WERI-Rb-1 (cell line): ENCODE data around the gene MAML3.

Source experiments
- DNase-seq: peaks from one replicate; pipeline ENCODE4 v3.0.0-alpha.2; 2020
- H3K27ac ChIP-seq: fragments of 250-450 bp; sonication (Bioruptor Pico); 2 replicates; pipeline ENCODE4 v1.5.1; 2020; ENCODE audit warnings: mild to moderate bottlenecking, moderate library complexity
- H3K27me3 ChIP-seq: fragments of 250-450 bp; sonication (Bioruptor Pico); 2 replicates; pipeline ENCODE4 v1.5.1; 2021; ENCODE audit warnings: mild to moderate bottlenecking, low read depth, moderate library complexity; ENCODE audit not compliant: insufficient read depth, severe bottlenecking
- H3K36me3 ChIP-seq: fragments of 250-450 bp; sonication (Bioruptor Pico); 2 replicates; pipeline ENCODE4 v1.5.1; 2020; ENCODE audit warnings: mild to moderate bottlenecking, moderate library complexity
- H3K4me3 ChIP-seq: 2 replicates; pipeline ENCODE4 v1.5.1; 2011; ENCODE audit warnings: low read depth, mild to moderate bottlenecking, control low read depth, low read length
- H3K9me3 ChIP-seq: fragments of 250-450 bp; sonication (Bioruptor Pico); 2 replicates; pipeline ENCODE4 v1.5.1; 2021; ENCODE audit warnings: mild to moderate bottlenecking, moderate library complexity; ENCODE audit not compliant: severe bottlenecking
- TF ChIP-seq, protein P1 (sequence below): IDR thresholded peaks from 2 replicates; pipeline ENCODE4 v1.5.1; 2011; ENCODE audit warnings: low read depth, mild to moderate bottlenecking, control low read depth, inconsistent platforms, low read length

Gene MAML3

DNA sequence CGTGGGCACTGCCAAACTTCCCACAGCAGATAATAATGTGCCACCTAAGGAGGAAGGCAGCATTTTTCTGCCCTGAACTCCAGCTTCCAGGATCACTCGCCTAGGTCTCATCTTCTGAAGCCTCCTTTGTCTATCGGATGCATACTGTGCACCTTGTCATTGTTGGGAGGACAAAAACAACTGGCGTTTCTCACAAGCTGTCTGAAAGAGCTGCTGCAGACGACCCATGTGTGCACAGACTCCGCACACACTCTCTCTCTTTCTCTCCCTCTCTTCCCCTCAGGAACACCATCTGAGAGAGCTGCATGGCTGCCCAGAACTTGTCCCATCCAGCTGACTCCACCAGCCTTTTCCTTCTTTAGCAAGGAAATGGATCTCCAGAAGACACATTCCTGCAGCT is 83.0 kb downstream of the MAML3 start:
- Histone ChIP-seq H3K36me3 (no peaks in the 10 kb centered on the region), H3K9me3 (no peaks in the 10 kb centered on the region), H3K27me3 (no peaks in the 10 kb centered on the region), H3K27ac (peak overlapping the region; percentile 53), H3K4me3 (no peak overlapping the region)
- TF ChIP-seq, protein P1, sequence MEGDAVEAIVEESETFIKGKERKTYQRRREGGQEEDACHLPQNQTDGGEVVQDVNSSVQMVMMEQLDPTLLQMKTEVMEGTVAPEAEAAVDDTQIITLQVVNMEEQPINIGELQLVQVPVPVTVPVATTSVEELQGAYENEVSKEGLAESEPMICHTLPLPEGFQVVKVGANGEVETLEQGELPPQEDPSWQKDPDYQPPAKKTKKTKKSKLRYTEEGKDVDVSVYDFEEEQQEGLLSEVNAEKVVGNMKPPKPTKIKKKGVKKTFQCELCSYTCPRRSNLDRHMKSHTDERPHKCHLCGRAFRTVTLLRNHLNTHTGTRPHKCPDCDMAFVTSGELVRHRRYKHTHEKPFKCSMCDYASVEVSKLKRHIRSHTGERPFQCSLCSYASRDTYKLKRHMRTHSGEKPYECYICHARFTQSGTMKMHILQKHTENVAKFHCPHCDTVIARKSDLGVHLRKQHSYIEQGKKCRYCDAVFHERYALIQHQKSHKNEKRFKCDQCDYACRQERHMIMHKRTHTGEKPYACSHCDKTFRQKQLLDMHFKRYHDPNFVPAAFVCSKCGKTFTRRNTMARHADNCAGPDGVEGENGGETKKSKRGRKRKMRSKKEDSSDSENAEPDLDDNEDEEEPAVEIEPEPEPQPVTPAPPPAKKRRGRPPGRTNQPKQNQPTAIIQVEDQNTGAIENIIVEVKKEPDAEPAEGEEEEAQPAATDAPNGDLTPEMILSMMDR, result no peak
- DNase-seq, result no peak

DNA sequence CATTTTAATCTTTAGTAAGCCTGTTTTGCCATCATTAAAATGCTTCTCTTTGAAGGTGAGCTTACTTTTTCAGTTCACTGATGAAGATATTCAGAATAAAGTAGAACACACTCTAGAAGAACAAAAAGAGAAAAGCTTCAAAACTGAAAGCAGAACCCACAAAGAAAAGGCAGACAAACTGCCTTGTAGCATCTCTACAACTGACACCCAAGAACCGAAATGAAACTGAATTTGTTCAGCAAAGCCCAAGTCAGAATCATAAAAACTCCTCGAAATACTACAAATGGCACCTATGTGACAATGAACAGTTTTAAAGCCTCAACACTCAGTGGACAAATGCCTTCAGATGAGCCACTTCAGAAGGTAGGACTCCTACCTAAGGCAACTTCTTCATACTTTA is 83.6 kb downstream of the MAML3 start:
- H3K27me3 ChIP-seq, result no peaks in the 10 kb centered on the region
- TF ChIP-seq, protein P1, result no peak
- DNase-seq, result no peak
- no peak overlapping the region for H3K27ac ChIP-seq
- no peaks in the 10 kb centered on the region for H3K36me3 ChIP-seq
- H3K4me3 ChIP-seq, result no peak overlapping the region
- H3K9me3 ChIP-seq, result no peaks in the 10 kb centered on the region

DNA sequence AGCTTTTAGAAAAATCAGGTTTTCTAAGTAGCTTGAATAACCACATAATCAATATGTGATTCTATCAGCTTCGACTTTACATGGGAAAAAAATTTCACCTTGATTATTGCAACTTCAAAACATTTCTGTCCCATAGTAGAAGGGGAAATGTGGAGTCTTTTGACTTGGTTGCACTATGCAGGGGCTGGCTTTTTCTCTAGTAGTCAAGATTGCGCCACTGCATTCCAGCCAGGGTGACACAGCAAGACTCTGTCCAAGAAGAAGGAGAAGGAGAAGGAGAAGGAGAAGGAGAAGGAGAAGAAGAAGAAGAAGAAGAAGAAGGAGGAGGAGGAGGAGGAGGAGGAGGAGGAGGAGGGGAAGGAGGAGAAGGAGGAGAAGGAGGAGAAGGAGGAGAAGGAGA is 84.9 kb downstream of the MAML3 start:
- H3K4me3 ChIP-seq, result no peak overlapping the region
- H3K36me3 ChIP-seq, result no peaks in the 10 kb centered on the region
- H3K9me3 ChIP-seq, result no peaks in the 10 kb centered on the region
- TF ChIP-seq, protein P1, result no peak
- no peaks in the 10 kb centered on the region for H3K27me3 ChIP-seq
- no peak for DNase-seq
- H3K27ac ChIP-seq, result no peak overlapping the region

DNA sequence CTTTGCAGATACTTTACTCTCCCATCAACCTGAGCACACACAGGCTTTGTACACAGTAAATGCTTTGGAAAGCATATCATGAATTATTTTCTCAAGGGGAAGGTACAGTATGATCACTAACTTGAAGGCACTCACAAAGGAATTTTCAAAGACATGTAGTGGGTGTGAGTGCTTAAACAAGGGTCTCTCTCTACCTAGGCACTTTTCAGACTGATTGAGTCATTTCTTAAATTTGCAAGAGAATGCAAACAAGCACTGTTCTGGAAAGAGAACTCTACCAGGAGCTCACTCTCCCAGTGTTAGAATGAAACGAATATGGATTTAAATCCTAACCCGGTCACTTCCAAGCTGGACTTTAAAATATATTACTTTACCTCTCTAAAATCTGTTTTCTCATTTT is 85.7 kb downstream of the MAML3 start:
- no peaks in the 10 kb centered on the region for H3K9me3 ChIP-seq
- TF ChIP-seq, protein P1, result no peak
- H3K27ac ChIP-seq, result no peak overlapping the region
- H3K4me3 ChIP-seq, result no peak overlapping the region
- H3K27me3 ChIP-seq, result no peaks in the 10 kb centered on the region
- H3K36me3 ChIP-seq, result no peaks in the 10 kb centered on the region
- no peak for DNase-seq

DNA sequence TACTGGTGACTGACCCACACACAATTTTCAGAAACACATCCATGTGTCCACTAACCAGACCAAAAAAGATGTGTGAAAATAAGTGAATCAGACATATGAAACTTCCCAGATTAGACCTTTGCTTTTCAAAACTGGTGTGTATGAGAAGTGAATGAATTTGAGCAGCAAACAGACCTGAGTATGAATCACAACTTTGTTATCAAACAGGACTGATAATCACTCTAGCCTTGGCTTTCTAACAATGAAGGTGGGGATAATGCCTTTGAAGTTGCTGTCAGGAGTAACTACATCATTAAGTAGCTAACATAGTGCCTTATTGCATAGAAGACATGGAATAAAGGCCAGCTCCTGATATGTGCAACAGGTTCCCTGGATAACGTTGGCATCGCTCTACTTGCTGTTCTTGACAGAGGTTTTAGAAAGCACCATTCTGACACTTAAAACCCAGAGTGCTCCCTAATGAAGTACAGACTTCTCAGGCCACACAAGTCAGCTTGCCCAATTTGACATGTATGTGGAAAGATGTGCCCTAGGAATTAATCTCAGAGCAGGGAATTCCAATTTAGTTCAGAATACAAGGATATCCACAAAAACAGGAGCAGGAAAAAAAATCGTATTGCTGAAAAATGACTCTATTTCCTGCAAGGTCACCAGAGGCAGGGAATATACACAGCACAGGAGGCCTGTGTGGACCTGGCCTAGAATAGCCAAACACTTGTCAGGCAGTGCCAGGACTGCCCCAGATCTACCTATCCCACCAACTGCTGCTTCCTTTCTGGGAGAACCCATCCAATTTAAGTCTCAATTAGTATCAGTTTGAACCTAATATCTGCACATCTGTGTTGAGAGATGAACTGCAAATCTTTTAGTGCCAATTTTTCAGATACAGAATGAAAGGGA is 87.7 kb downstream of the MAML3 start:
- TF ChIP-seq, protein P1, result no peak
- Histone ChIP-seq H3K9me3 (no peaks in the 10 kb centered on the region), H3K27me3 (no peaks in the 10 kb centered on the region), H3K36me3 (no peaks in the 10 kb centered on the region), H3K27ac (no peak overlapping the region), H3K4me3 (no peak overlapping the region)
- no peak for DNase-seq
